Panc1 (cell line): ENCODE measurements around the gene TMA7. TPM values are rescaled to one million over a fixed set of nuclear protein-coding genes. Genes with fewer than 3 reads are reported as not detected.

Experiments
- ATAC-seq: fragments of 200-7000 bp; cut with Tn5 transposase; 2 replicates; pipeline ENCODE4 v1.9.1; 2020; ENCODE audit warnings: mild to moderate bottlenecking, moderate library complexity
- BruUV-seq: library from RNA; stranded (reverse); fragments of 400-500 nt; replicated peaks from 2 replicates; lab custom pipeline; 2021; lab: Mats Ljungman, UMichigan
- CTCF ChIA-PET: fragments of 300-600 bp; sonication (Branson Sonifier 250); formaldehyde crosslinking; loops from one replicate; lab custom pipeline; 2022; ENCODE audit warnings: antibody characterized with exemption; lab: Charles Lee
- POLR2A ChIA-PET: fragments of 300-600 bp; sonication (Branson Sonifier 250); formaldehyde crosslinking; loops from one replicate; lab custom pipeline; 2022; ENCODE audit warnings: antibody characterized with exemption; lab: Charles Lee
- DNase-seq: peaks from one replicate; pipeline ENCODE4 v3.0.0-alpha.2; 2010; ENCODE audit warnings: low read depth, low spot score
- H3K27ac ChIP-seq: 2 replicates; pipeline ENCODE4 v1.5.1; 2011; ENCODE audit warnings: mild to moderate bottlenecking, low read length, inconsistent platforms
- H3K27me3 ChIP-seq: fragments of 200-500 bp; sonication (Bioruptor generic); 2 replicates; pipeline ENCODE4 v1.6.0; 2014; ENCODE audit warnings: low read length, inconsistent platforms; ENCODE audit not compliant: control insufficient read depth, insufficient read depth
- H3K36me3 ChIP-seq: fragments of 200-500 bp; sonication (Bioruptor generic); 2 replicates; pipeline ENCODE4 v1.5.1; 2014; ENCODE audit warnings: inconsistent platforms, mild to moderate bottlenecking, low read length, moderate library complexity; ENCODE audit not compliant: control insufficient read depth, insufficient read depth
- H3K4me1 ChIP-seq: 2 replicates; pipeline ENCODE4 v1.5.1; 2011; ENCODE audit warnings: inconsistent platforms, mild to moderate bottlenecking, low read length, moderate library complexity; ENCODE audit not compliant: control insufficient read depth, insufficient read depth
- H3K4me3 ChIP-seq, 2 experiments: 2 replicates each; pipeline ENCODE4 v1.5.1; 2011 to 2012; ENCODE audit warnings: low read depth in 2 of 2, low read length in 2 of 2, mild to moderate bottlenecking in 2 of 2, inconsistent platforms in 1 of 2, moderate library complexity in 1 of 2
- H3K9me3 ChIP-seq: fragments of 200-500 bp; sonication (Bioruptor generic); 2 replicates; pipeline ENCODE4 v1.5.1; 2014; ENCODE audit warnings: low read depth, mild to moderate bottlenecking, inconsistent platforms, low read length, moderate library complexity; ENCODE audit not compliant: control insufficient read depth, insufficient read depth
- POLR2AphosphoS5 ChIP-seq: IDR thresholded peaks from 2 replicates; pipeline ENCODE4 v1.6.1; 2012; ENCODE audit warnings: mild to moderate bottlenecking, low read depth, low read length, moderate library complexity
- SIN3A ChIP-seq: IDR thresholded peaks from 2 replicates; pipeline ENCODE4 v1.6.1; 2012; ENCODE audit warnings: low read depth, mild to moderate bottlenecking, low read length, moderate library complexity, borderline replicate concordance; ENCODE audit not compliant: insufficient read depth
- TCF7L2 ChIP-seq: IDR thresholded peaks from 2 replicates; pipeline ENCODE4 v1.6.1; 2011; ENCODE audit warnings: mild to moderate bottlenecking, low read depth, low read length, inconsistent platforms
- in situ Hi-C: cut with HindIII; loops from 2 replicates; pipeline ENCODE4 v1.10.0; 2016; ENCODE audit warnings: low sequenced_read_pairs, low pct_unique_long_range_greater_than_20kb
- intact Hi-C: fragments of 100-400 bp; cut with micrococcal nuclease; formaldehyde crosslinking; loops from one replicate; pipeline ENCODE4 v1.10.0; 2022; ENCODE audit not compliant: unreplicated experiment
- total RNA-seq: library from RNA; stranded (reverse); gene quantifications from one replicate; pipeline ENCODE4 v1.2.1, GENCODE V29; 2021; ENCODE audit not compliant: unreplicated experiment
- TF ChIP-seq, protein P1 (sequence below): fragments of 450-650 bp; IDR thresholded peaks from 2 replicates; pipeline ENCODE4 v1.5.1; 2017; ENCODE audit warnings: mild to moderate bottlenecking
- TF ChIP-seq, protein P2 (sequence below), 2 experiments: IDR thresholded peaks; 2 replicates each; pipeline ENCODE4 v1.6.1; 2011 to 2012; ENCODE audit warnings: low read depth in 2 of 2, control low read depth in 1 of 2, low read length in 1 of 2, mild to moderate bottlenecking in 1 of 2, moderate library complexity in 1 of 2; ENCODE audit not compliant: insufficient read depth in 1 of 2

Gene TMA7
- total RNA-seq, 1 experiment from 2014 or later = 175 TPM

DNA sequence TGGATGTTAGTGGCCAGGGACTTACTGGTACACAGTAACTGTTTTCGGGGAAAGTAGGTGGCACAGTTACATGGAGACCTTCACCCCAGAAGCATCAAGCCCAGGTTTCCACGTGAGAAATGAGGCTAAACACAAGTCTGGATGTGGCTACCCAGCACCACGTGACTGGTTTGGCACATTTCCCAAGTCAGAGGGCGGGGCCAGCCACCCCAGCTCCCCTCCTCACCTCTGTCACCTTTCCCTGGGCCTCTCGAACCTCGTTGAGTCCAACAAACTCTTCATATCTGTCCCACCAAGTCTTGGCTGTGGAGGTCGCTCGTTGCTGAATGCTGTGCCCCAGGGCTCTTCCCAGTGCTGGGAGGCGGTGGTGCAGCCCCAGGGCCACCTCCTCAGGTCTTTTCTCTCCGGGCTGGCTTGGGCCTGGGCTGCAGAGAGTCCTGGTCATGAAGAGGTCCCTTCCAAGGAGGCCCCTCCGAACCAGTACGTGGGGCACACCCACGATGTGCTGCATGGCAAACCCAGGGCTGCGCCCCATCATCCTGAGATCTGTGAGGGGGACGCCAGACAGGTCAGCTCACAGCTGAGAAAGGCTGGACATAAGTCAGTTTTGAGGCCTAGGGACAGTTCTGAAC lies 5.3 kb upstream of the TMA7 start:
- ATAC-seq = no peak
- intact Hi-C loops (loop anchor here (5.0 kb wide), 3 partner anchors 32 to 162 kb away; no protein-coding TSS in a partner anchor), in situ Hi-C loops (no loop called here)
- H3K9me3 ChIP-seq = no peaks in the 10 kb centered on the region
- DNase-seq = no peak
- no TSS peak for BruUV-seq
- TF ChIP-seq, protein P1, sequence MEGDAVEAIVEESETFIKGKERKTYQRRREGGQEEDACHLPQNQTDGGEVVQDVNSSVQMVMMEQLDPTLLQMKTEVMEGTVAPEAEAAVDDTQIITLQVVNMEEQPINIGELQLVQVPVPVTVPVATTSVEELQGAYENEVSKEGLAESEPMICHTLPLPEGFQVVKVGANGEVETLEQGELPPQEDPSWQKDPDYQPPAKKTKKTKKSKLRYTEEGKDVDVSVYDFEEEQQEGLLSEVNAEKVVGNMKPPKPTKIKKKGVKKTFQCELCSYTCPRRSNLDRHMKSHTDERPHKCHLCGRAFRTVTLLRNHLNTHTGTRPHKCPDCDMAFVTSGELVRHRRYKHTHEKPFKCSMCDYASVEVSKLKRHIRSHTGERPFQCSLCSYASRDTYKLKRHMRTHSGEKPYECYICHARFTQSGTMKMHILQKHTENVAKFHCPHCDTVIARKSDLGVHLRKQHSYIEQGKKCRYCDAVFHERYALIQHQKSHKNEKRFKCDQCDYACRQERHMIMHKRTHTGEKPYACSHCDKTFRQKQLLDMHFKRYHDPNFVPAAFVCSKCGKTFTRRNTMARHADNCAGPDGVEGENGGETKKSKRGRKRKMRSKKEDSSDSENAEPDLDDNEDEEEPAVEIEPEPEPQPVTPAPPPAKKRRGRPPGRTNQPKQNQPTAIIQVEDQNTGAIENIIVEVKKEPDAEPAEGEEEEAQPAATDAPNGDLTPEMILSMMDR = no peak
- TF ChIP-seq POLR2AphosphoS5 = no peak
- TF ChIP-seq, protein P2, sequence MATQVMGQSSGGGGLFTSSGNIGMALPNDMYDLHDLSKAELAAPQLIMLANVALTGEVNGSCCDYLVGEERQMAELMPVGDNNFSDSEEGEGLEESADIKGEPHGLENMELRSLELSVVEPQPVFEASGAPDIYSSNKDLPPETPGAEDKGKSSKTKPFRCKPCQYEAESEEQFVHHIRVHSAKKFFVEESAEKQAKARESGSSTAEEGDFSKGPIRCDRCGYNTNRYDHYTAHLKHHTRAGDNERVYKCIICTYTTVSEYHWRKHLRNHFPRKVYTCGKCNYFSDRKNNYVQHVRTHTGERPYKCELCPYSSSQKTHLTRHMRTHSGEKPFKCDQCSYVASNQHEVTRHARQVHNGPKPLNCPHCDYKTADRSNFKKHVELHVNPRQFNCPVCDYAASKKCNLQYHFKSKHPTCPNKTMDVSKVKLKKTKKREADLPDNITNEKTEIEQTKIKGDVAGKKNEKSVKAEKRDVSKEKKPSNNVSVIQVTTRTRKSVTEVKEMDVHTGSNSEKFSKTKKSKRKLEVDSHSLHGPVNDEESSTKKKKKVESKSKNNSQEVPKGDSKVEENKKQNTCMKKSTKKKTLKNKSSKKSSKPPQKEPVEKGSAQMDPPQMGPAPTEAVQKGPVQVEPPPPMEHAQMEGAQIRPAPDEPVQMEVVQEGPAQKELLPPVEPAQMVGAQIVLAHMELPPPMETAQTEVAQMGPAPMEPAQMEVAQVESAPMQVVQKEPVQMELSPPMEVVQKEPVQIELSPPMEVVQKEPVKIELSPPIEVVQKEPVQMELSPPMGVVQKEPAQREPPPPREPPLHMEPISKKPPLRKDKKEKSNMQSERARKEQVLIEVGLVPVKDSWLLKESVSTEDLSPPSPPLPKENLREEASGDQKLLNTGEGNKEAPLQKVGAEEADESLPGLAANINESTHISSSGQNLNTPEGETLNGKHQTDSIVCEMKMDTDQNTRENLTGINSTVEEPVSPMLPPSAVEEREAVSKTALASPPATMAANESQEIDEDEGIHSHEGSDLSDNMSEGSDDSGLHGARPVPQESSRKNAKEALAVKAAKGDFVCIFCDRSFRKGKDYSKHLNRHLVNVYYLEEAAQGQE (IDR thresholded peaks at IDR 0.05; ENCODE audit: insufficient read depth in 1 of 2, low read depth in 2 of 2, low read length in 1 of 2) = no peak
- no peak for TF ChIP-seq TCF7L2
- no peak for TF ChIP-seq SIN3A
- H3K4me1 ChIP-seq = no peaks in the 10 kb centered on the region; the same call in 1 of the 2 replicates
- CTCF ChIA-PET = interaction anchor here (1.0 kb wide), 1 partner anchor 34 kb away, joined by 8 read pairs; no protein-coding TSS in a partner anchor
- POLR2A ChIA-PET = no interaction called here
- H3K36me3 ChIP-seq = no peaks in the 10 kb centered on the region; the same call in 1 of the 2 replicates
- no peak overlapping the region for H3K27ac ChIP-seq
- no peaks in the 10 kb centered on the region for H3K27me3 ChIP-seq
- no peak overlapping the region for H3K4me3 ChIP-seq

DNA sequence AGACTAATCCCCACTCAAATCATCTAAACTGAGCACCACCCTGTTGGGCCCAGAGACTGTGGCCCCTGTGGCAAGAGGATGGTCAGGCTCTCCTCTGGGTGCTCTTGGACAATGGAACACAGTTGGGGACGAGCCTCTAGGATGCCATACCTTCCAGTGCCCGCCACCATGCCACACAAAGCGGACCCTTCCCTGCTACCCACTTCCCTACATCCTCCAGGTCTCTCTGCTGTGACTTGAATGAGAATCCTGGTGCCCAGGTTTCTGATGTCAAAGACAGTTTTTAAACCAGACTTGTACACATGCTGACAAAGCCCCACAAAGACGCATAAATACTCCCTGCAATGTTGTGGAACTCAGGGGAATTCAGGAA lies 4.8 kb upstream of the TMA7 start:
- no peak for TF ChIP-seq TCF7L2
- TF ChIP-seq SIN3A = no peak
- TF ChIP-seq, protein P1 = no peak
- H3K4me3 ChIP-seq = no peak overlapping the region
- ChIA-PET CTCF (interaction anchor here (1.5 to 2.5 kb wide), 5 partner anchors 11 to 241 kb away, joined by 7 to 98 read pairs (median 26); partner anchors contain the start of gene ATRIP), POLR2A (no interaction called here)
- intact Hi-C loops (loop anchor here (5.0 kb wide), 2 partner anchors 33 to 163 kb away; no protein-coding TSS in a partner anchor), in situ Hi-C loops (no loop called here)
- no peak overlapping the region for H3K27ac ChIP-seq
- no peaks in the 10 kb centered on the region; the same call in 1 of the 2 replicates for H3K36me3 ChIP-seq
- BruUV-seq = no TSS peak
- no peak for DNase-seq
- H3K9me3 ChIP-seq = no peaks in the 10 kb centered on the region
- H3K27me3 ChIP-seq = no peaks in the 10 kb centered on the region
- no peaks in the 10 kb centered on the region; the same call in 1 of the 2 replicates for H3K4me1 ChIP-seq
- ATAC-seq = no peak
